ENCODE data around the gene AOPEP.

Gene AOPEP

GRCh38 chr9:94975480-94975879, 249.0 kb downstream of the AOPEP start:
- DNase-seq, result no peak

GRCh38 chr9:94976077-94976476, 249.6 kb downstream of the AOPEP start:
- DNase-seq, result no peak

- DNase-seq, result no peak
These were observed 250.9 kb downstream of the AOPEP start for GRCh38 chr9:94977416-94977815.

DNA sequence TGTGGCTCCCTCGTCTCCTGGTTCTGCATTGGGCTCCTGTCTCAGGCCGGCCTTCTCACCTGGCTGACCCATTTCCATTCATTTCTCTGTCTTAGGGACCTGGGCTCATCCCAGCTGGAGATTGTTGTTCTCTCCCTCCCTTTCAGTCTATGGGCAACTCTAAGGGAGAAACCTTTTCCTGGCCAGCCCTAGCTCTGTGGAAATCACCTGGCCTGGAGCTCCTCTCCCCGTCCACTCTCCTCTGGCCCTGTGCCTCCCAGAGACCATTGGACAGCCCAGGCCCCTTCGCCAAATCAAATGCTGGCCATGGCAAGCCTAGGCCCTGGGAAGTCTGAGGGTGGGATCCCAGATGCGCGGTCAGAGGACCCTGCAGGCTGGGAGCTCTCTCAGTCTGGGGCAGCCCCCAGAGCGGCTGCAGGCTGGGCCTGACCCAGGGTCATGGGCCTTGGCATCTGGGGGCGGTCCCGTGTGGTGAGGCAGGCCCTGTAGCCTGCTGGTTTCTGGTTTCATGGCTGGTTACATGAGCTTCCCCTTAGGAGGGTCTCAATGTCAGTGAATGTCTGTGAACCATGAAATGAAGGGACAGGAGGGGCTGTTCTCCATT, 253.5 kb downstream of the AOPEP start:
- no peak for DNase-seq

GRCh38 chr9:94980947-94981722, 254.6 kb downstream of the AOPEP start:
- DNase-seq, result no peak

DNA sequence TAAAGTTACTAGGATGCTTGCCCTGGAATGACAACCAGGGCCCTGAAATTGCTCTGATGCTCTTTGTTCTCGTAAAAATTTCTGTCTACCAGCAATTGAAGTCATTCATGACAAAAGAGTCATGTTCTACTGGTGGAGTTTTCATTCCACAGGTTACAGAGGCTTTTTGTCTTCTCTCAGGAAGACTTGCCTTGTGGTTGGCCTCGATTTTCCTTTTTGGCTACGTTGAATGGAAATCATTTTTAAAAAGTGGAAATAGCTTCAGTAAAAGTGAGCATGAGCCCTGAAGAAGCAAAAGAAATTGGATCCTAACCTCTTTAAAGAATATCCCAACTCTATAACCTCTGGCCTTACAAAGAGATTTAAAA, 255.2 kb downstream of the AOPEP start:
- no peak for DNase-seq

DNA sequence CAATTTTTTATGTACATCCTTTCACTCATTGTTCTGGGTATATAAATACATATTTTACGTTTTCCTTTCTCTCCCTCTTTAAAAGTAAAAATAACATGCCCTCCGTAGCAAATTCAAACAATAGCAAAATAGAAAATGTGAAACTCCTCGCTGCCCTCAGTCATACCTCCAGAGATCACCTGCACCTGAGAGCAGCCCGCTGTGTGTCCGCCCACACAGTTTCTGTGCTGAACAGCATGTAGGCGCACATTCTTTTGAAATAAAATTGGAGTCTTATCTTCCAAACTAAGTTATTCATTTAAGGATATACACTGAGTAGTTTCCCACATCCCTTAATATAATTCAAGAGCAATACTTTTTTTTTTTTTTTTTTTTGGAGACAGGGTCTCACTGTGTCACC, 255.7 kb downstream of the AOPEP start:
- no peak for DNase-seq

- no peak for DNase-seq
These were observed 257.1 kb downstream of the AOPEP start for GRCh38 chr9:94983552-94983951.

GRCh38 chr9:94984891-94985476, 258.5 kb downstream of the AOPEP start:
- DNase-seq, result peak; percentile 9

DNA sequence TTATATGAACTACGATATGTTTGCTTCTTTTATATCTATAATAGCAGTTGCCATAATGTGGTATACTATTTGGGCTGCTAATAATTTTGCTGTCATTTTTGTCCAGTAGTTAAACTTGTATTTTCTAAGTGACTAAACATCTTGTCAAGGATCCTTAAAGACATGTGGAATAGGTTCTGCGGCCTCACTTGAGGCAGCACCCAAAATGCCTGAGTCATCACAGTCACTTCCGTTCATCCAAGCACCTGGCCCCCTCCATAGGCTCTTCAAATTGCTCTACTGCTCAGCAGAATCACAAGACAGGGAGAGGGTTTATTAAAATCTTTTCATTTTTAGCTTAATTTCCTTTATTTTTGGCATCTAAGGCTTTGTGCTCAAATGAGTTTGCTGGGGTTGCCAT, 259.1 kb downstream of the AOPEP start:
- no peak for DNase-seq

GRCh38 chr9:94987731-94988130, 261.2 kb downstream of the AOPEP start:
- no peak for DNase-seq

- no peak for DNase-seq
These were observed 264.5 kb downstream of the AOPEP start for GRCh38 chr9:94990897-94991561.

GRCh38 chr9:94991961-94992907, 265.7 kb downstream of the AOPEP start:
- no peak for DNase-seq

GRCh38 chr9:94993160-94993820, 266.8 kb downstream of the AOPEP start:
- no peak for DNase-seq

DNA sequence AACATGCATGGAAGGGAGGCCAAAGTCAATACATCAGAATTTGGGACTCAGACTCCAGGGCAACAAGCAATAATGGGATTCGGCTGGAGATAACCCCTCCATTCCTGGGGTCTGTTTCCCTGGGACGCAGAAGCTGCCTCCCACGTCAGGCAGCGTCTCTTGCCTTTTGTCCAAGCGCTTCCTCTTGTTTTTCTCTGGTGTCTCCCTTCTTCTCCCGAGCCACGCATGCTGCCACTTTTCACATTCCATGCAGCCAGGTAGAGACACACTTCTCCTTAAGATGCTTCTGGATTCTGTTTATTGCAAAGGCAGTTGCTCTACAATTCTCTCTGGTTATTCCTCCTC, 267.3 kb downstream of the AOPEP start:
- DNase-seq, result no peak

DNA sequence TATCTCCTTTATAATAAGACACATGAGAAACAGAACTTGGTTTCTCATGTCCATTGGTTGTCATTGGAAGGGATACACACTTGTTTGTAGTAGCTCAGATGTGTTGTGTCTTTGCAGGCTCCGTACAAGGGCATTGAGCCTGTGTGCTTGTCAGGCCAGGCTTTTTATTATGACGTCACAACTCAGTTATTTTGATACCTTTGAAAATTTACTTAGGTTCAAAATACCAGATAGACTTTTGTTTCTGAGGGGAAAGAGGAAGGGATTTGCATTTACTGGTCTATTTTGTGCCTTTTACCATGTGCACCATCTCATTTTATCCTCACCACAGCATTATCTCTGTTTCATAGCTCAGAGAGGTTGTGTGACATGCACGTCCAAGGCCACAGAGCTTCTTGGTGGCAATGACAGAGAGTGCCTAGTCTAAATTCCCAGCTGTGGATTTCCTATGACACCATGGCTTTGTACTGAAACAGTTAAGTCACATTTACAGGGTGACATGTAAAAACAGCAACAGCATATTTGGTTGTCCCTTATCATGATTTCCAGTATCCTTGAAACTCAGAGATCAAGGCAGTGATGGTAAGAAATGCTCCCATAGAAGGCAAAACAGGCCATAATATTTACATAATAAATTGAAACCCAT, 268.7 kb downstream of the AOPEP start:
- DNase-seq, result no peak

DNA sequence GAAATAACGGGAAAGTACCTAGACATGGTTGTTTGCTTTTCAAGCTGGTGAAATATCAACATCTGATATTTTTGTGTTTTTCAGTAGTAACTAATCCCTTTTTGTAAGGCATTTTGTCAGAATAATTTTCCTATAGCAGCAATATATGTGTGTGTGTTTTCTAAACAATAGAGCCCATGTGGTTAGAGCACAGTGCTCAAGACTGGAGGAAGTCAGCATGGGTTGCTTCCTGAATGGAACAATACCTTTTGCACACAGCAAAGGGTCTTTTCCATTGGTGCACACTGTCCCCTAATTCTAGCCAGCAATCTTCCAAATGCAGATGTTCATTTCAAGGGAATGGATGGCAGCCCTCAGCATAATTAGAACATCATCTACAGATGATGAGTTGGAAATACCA, 270.1 kb downstream of the AOPEP start:
- no peak for DNase-seq

DNA sequence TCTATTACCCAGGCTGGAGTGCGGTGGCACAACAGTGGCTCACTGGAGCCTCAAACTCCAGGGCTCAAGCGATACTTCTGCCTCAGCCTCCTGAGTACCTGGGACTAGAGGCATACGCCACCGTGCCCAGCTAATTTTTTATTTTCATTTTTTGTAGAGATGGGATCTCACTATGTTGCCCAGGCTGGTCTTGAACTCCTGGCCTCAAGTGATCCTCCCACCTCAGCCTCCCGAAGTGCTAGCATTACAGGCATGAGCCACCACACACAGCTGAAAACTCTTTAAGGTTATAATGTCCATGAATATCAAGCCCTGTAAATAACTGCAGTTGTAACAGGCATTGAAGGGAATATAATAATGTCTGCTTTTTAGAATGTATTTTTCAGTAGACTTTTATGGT, 271.2 kb downstream of the AOPEP start:
- no peak for DNase-seq

- no peak for DNase-seq
These were observed 273.3 kb downstream of the AOPEP start for GRCh38 chr9:94999832-95000231.

DNA sequence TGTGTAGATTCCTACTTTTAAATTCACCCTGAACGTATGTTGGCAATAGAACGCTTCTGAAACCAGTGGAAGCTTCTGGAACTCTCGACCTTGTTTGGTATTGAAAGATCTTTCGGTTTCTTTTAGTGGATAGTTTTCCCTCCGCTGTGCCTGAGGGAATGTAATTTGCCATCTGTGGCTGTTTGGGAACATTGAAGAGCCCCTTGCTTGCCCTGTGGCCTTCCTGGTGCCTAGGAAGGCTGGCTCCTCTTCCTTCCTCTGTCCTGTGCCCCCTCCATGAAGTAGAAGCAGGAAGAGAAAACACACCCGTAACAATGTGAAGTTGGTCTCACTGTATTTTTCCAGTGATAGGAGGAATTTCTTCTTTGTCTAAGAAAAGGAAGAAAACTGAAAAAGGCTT, 274.3 kb downstream of the AOPEP start:
- no peak for DNase-seq

- no peak for DNase-seq
These were observed 275.2 kb downstream of the AOPEP start for GRCh38 chr9:95001720-95002119.

Data from CD4-positive, alpha-beta T cell treated with Interleukin-12 subunit alpha and Interleukin-12 subunit beta, for 1 hour (primary cell).